Measurements from ENCODE around the gene CCDC146. TPM values are rescaled to one million over a fixed set of nuclear protein-coding genes. Genes with fewer than 3 reads are reported as not detected.

CCDC146 gene
- total and polyA plus RNA-seq, 2 experiments from 2014 or later, result 5.9 to 13.6 TPM

DNA sequence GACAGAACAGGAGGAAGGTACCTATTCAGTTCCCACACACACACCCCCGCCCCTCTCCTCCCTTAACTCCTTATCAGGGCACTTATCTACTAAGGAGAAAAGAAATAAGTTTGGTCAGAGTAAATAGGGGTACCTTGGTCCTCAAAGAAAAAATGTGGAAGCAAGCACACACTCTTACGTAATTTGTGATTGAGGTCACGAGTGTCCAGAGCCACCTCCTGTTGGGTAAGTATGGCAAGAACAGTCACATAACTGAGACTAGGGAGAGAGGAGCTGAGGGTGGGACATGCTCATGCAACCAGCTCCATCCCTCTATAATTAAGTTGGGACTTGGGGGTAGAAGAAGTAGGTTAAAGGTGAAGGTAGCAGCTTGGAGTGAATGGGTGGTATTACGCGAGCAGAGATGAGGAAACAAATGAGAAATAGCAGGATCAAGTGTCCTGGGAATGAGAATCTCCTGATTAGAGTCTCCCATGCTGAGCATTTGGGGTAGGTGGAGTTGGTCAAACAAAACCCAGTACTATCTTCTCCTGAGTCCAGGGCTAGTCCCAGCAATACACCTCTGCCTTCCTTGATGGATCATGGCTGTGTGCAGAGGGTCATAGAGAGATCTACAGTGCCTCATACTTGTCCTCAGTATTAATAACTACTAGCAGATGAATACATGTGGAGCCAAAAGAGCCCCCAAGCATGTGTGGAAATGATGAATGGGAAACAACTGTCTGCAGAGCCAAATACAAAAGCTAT, 216.6 kb downstream of the CCDC146 start:
- Histone ChIP-seq H3K4me3 (no peak overlapping the region), H3K27ac (no peak overlapping the region), H3K36me3 (no peaks in the 10 kb centered on the region), H3K4me1 (ENCODE audit: low read depth) (no peaks in the 10 kb centered on the region), H3K9me3 (ENCODE audit: low read depth) (no peaks in the 10 kb centered on the region), H3K27me3 (no peaks in the 10 kb centered on the region)
- TF ChIP-seq, protein P1, sequence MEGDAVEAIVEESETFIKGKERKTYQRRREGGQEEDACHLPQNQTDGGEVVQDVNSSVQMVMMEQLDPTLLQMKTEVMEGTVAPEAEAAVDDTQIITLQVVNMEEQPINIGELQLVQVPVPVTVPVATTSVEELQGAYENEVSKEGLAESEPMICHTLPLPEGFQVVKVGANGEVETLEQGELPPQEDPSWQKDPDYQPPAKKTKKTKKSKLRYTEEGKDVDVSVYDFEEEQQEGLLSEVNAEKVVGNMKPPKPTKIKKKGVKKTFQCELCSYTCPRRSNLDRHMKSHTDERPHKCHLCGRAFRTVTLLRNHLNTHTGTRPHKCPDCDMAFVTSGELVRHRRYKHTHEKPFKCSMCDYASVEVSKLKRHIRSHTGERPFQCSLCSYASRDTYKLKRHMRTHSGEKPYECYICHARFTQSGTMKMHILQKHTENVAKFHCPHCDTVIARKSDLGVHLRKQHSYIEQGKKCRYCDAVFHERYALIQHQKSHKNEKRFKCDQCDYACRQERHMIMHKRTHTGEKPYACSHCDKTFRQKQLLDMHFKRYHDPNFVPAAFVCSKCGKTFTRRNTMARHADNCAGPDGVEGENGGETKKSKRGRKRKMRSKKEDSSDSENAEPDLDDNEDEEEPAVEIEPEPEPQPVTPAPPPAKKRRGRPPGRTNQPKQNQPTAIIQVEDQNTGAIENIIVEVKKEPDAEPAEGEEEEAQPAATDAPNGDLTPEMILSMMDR (IDR thresholded peaks at IDR 0.05; ENCODE audit: low read depth, low read length), result no peak
- peak in 1 of 2 donors; percentile 56 for DNase-seq (ENCODE audit: low read depth in 1 of 2, low spot score in 1 of 2)

DNA sequence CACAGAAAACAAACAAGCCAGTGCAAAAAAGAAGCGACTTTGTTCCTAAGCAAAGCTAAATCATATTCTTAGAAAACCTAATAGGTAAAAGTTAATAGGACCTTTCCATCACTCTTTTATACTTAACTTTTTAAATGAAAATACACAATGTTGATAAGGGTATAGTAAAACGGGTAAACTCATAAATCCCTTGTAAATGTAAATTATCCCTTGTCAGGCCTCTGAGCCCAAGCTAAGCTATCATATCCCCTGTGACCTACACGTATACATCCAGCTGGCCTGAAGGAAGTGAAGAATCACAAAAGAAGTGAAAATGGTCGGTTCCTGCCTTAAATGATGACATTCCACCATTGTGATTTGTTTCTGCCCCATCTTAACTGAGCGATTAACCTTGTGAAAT, 217.3 kb downstream of the CCDC146 start:
- no peak overlapping the region for H3K27ac ChIP-seq
- H3K9me3 ChIP-seq (ENCODE audit: low read depth), result no peaks in the 10 kb centered on the region
- no peak overlapping the region for H3K4me3 ChIP-seq
- H3K27me3 ChIP-seq, result no peaks in the 10 kb centered on the region
- TF ChIP-seq, protein P1 (IDR thresholded peaks at IDR 0.05; ENCODE audit: low read depth, low read length), result no peak
- DNase-seq (ENCODE audit: low read depth in 1 of 2, low spot score in 1 of 2), result no peak
- no peaks in the 10 kb centered on the region for H3K36me3 ChIP-seq
- no peaks in the 10 kb centered on the region for H3K4me1 ChIP-seq (ENCODE audit: low read depth)

Other genes starting within 250 kb of the CCDC146 start
- not detected in 2 replicates for gene SPDYE17, start 90.3 kb upstream of the CCDC146 start, total RNA-seq
- not detected in 2 replicates for gene SPDYE17, start 90.3 kb upstream of the CCDC146 start, polyA plus RNA-seq
- gene SPDYE18, start 60.1 kb upstream of the CCDC146 start, total RNA-seq, result 0.27 and 0.81 TPM in 2 replicates
- 0.40 and 0.96 TPM in 2 replicates for gene SPDYE18, start 60.1 kb upstream of the CCDC146 start, polyA plus RNA-seq
- 0.14 and 0.51 TPM in 2 replicates for gene FGL2, start 77.2 kb downstream of the CCDC146 start, total RNA-seq
- gene FGL2, start 77.2 kb downstream of the CCDC146 start, polyA plus RNA-seq, result 0.10 and 0.13 TPM in 2 replicates